ENCODE data around the gene SNRPA.

The SNRPA gene

DNA sequence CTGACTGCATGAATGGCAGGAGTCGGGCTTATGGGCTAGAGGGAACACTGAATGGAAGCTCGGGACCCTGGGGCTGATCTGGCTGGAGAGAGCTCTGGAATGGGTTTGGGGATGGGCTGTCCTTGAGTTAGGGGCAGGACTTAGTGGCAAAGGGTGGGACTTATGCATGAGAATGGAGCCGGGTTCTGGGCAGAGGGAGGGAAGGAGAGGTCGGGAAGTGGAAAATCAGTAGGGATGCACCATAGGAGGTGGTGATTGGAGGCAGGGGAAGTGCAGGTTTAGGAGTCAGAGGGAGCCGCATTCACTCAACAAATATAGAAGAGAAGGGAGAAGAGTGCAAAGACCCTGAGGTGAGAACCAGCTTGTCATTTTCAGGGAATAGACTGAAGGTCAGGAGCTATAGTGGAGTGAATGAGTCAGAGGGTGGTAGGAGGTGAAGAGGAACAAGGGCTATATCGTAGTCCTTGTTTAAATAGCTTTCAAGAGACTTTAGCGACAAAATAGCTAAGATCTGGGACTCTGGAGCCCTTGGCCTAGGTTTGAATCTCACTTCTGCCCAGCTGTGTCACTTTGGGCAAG, 27.8 kb downstream of the SNRPA start:
- H3K4me1 ChIP-seq (ENCODE audit: control insufficient read depth in 1 of 2, insufficient read depth in 2 of 2, low read length in 2 of 2): peaks cover 12 to 16% of the 10 kb centered on the region in 2 experiments
- peaks cover 2% of the 10 kb centered on the region for H3K79me2 ChIP-seq (ENCODE audit: control insufficient read depth, insufficient read depth, low read length, poor library complexity)
- no peak overlapping the region for H2BK5ac ChIP-seq (ENCODE audit: low read depth, low read length, poor library complexity)
- H3K23ac ChIP-seq (ENCODE audit: low read length): no peak overlapping the region
- peak overlapping the region; percentile 95 for H3K27ac ChIP-seq (ENCODE audit: low read depth, low read length)
- H3K4ac ChIP-seq (ENCODE audit: low read depth, low read length): no peak overlapping the region
- H3K9me3 ChIP-seq (ENCODE audit: insufficient read depth, low read depth, low read length): no peaks in the 10 kb centered on the region
- peak overlapping the region; percentile 71 for H3K4me2 ChIP-seq (ENCODE audit: low read length)
- no peak overlapping the region for H4K91ac ChIP-seq (ENCODE audit: low read depth, low read length)
- no peak overlapping the region for H3K18ac ChIP-seq (ENCODE audit: low read length)
- H3K27me3 ChIP-seq (ENCODE audit: insufficient read depth, low read length): no peaks in the 10 kb centered on the region
- peak overlapping the region; percentile 82 for H3K4me3 ChIP-seq (ENCODE audit: low read depth, low read length)
- no peak overlapping the region for H2AFZ ChIP-seq (ENCODE audit: insufficient read depth, low read length, poor library complexity)
- peak overlapping the region; percentile 96 for H4K8ac ChIP-seq (ENCODE audit: low read depth, low read length)
- H2AK5ac ChIP-seq (ENCODE audit: low read length): no peak overlapping the region
- no peak overlapping the region for H3K9ac ChIP-seq (ENCODE audit: low read length)
- peak in 1 of 2 donors; percentile 41 for DNase-seq
- H3K14ac ChIP-seq (ENCODE audit: low read length): no peak overlapping the region
- no peak overlapping the region for H2BK12ac ChIP-seq (ENCODE audit: low read length)
- H3K79me1 ChIP-seq (ENCODE audit: low read length): peaks cover 19% of the 10 kb centered on the region
- peaks cover 2 to 5% of the 10 kb centered on the region in 2 experiments for H3K36me3 ChIP-seq (ENCODE audit: control insufficient read depth in 1 of 2, insufficient read depth in 2 of 2, low read length in 2 of 2)
- WGBS (ENCODE audit: extremely low coverage, insufficient coverage, insufficient read length): no CpG with 5 or more reads among the region's 7 CpGs
- H2BK120ac ChIP-seq (ENCODE audit: insufficient read depth, low read length, poor library complexity): no peak overlapping the region
- peak overlapping the region; percentile 2 for H4K12ac ChIP-seq (ENCODE audit: low read depth, low read length)

GRCh38 chr19:40780582-40780981, 29.6 kb downstream of the SNRPA start:
- Histone ChIP-seq H3K79me2 (ENCODE audit: control insufficient read depth, insufficient read depth, low read length, poor library complexity) (peaks cover 2% of the 10 kb centered on the region), H2AFZ (ENCODE audit: insufficient read depth, low read length, poor library complexity) (no peak overlapping the region), H3K36me3 (ENCODE audit: control insufficient read depth in 1 of 2, insufficient read depth in 2 of 2, low read length in 2 of 2) (peaks cover 5 to 7% of the 10 kb centered on the region in 2 experiments), H2BK120ac (ENCODE audit: insufficient read depth, low read length, poor library complexity) (no peak overlapping the region), H3K9me3 (ENCODE audit: insufficient read depth, low read depth, low read length) (no peaks in the 10 kb centered on the region), H4K91ac (ENCODE audit: low read depth, low read length) (no peak overlapping the region), H3K79me1 (ENCODE audit: low read length) (peaks cover 15% of the 10 kb centered on the region), H3K4me2 (ENCODE audit: low read length) (no peak overlapping the region), H3K18ac (ENCODE audit: low read length) (no peak overlapping the region), H2BK12ac (ENCODE audit: low read length) (no peak overlapping the region), H3K23ac (ENCODE audit: low read length) (no peak overlapping the region), H2AK5ac (ENCODE audit: low read length) (no peak overlapping the region), H3K4me1 (ENCODE audit: control insufficient read depth in 1 of 2, insufficient read depth in 2 of 2, low read length in 2 of 2) (peaks cover 5 to 7% of the 10 kb centered on the region in 2 experiments), H4K12ac (ENCODE audit: low read depth, low read length) (no peak overlapping the region), H3K27me3 (ENCODE audit: insufficient read depth, low read length) (no peaks in the 10 kb centered on the region), H3K27ac (ENCODE audit: low read depth, low read length) (no peak overlapping the region), H3K14ac (ENCODE audit: low read length) (no peak overlapping the region), H2BK5ac (ENCODE audit: low read depth, low read length, poor library complexity) (no peak overlapping the region), H3K4ac (ENCODE audit: low read depth, low read length) (no peak overlapping the region), H4K8ac (ENCODE audit: low read depth, low read length) (no peak overlapping the region), H3K9ac (ENCODE audit: low read length) (no peak overlapping the region), H3K4me3 (ENCODE audit: low read depth, low read length) (no peak overlapping the region)
- DNase-seq: no peak
- no CpG with 5 or more reads among the region's 5 CpGs for WGBS (ENCODE audit: extremely low coverage, insufficient coverage, insufficient read length)

DNA sequence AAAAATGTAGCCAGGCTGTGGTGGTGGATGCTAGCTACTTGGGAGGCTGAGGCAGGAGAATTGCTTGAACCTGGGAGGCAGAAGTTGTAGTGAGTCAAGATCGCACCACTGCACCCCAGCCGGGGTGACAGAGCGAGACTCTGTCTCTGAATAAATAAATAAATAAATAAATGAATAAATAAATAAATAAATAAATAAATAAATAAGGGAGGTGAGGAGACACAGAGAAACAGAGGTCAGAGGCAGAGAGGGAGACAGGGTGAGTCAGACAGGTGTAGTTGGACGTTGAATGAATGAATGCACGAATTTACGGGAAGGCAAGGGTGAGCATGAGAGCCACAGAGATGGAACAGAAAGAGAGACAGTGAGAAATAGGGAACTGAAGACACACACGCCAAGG, 30.1 kb downstream of the SNRPA start:
- no peak overlapping the region for H4K12ac ChIP-seq (ENCODE audit: low read depth, low read length)
- H3K9ac ChIP-seq (ENCODE audit: low read length): no peak overlapping the region
- H3K4me1 ChIP-seq (ENCODE audit: control insufficient read depth in 1 of 2, insufficient read depth in 2 of 2, low read length in 2 of 2): peaks cover 4 to 5% of the 10 kb centered on the region in 2 experiments
- no peak for DNase-seq
- no peak overlapping the region for H3K4me3 ChIP-seq (ENCODE audit: low read depth, low read length)
- no peak overlapping the region for H3K4me2 ChIP-seq (ENCODE audit: low read length)
- no peak overlapping the region for H2BK12ac ChIP-seq (ENCODE audit: low read length)
- H3K14ac ChIP-seq (ENCODE audit: low read length): no peak overlapping the region
- H3K9me3 ChIP-seq (ENCODE audit: insufficient read depth, low read depth, low read length): no peaks in the 10 kb centered on the region
- H3K4ac ChIP-seq (ENCODE audit: low read depth, low read length): no peak overlapping the region
- H4K91ac ChIP-seq (ENCODE audit: low read depth, low read length): no peak overlapping the region
- no peak overlapping the region for H2AFZ ChIP-seq (ENCODE audit: insufficient read depth, low read length, poor library complexity)
- H3K18ac ChIP-seq (ENCODE audit: low read length): no peak overlapping the region
- H3K79me2 ChIP-seq (ENCODE audit: control insufficient read depth, insufficient read depth, low read length, poor library complexity): peaks cover 2% of the 10 kb centered on the region
- H3K27me3 ChIP-seq (ENCODE audit: insufficient read depth, low read length): no peaks in the 10 kb centered on the region
- H2BK120ac ChIP-seq (ENCODE audit: insufficient read depth, low read length, poor library complexity): no peak overlapping the region
- peaks cover 5 to 7% of the 10 kb centered on the region in 2 experiments for H3K36me3 ChIP-seq (ENCODE audit: control insufficient read depth in 1 of 2, insufficient read depth in 2 of 2, low read length in 2 of 2)
- H2BK5ac ChIP-seq (ENCODE audit: low read depth, low read length, poor library complexity): no peak overlapping the region
- no peak overlapping the region for H4K8ac ChIP-seq (ENCODE audit: low read depth, low read length)
- no peak overlapping the region for H3K23ac ChIP-seq (ENCODE audit: low read length)
- H2AK5ac ChIP-seq (ENCODE audit: low read length): no peak overlapping the region
- peaks cover 13% of the 10 kb centered on the region for H3K79me1 ChIP-seq (ENCODE audit: low read length)
- no CpG with 5 or more reads among the region's 7 CpGs for WGBS (ENCODE audit: extremely low coverage, insufficient coverage, insufficient read length)
- no peak overlapping the region for H3K27ac ChIP-seq (ENCODE audit: low read depth, low read length)

DNA sequence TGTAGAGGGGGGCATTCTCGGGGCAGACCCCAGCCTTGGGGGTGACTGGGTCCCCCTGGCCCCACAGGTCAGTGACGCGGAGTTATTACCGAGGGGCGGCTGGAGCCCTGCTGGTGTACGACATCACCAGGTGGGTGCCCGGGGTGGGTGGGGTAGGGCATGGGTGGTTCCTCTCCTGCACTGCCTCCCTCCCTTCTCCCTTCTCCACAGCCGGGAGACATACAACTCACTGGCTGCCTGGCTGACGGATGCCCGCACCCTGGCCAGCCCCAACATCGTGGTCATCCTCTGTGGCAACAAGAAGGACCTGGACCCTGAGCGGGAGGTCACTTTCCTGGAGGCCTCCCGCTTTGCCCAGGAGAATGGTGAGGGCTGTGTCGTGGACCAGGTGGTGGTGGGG, 32.7 kb downstream of the SNRPA start:
- Histone ChIP-seq H3K18ac (ENCODE audit: low read length) (no peak overlapping the region), H3K9me3 (ENCODE audit: insufficient read depth, low read depth, low read length) (no peaks in the 10 kb centered on the region), H2AFZ (ENCODE audit: insufficient read depth, low read length, poor library complexity) (no peak overlapping the region), H4K12ac (ENCODE audit: low read depth, low read length) (no peak overlapping the region), H3K4me1 (ENCODE audit: control insufficient read depth in 1 of 2, insufficient read depth in 2 of 2, low read length in 2 of 2) (no peaks in the 10 kb centered on the region), H3K14ac (ENCODE audit: low read length) (no peak overlapping the region), H2AK5ac (ENCODE audit: low read length) (no peak overlapping the region), H3K36me3 (ENCODE audit: control insufficient read depth in 1 of 2, insufficient read depth in 2 of 2, low read length in 2 of 2) (peaks cover 10 to 12% of the 10 kb centered on the region in 2 experiments), H3K79me1 (ENCODE audit: low read length) (peaks cover 2% of the 10 kb centered on the region), H3K4me3 (ENCODE audit: low read depth, low read length) (no peak overlapping the region), H3K4ac (ENCODE audit: low read depth, low read length) (no peak overlapping the region), H4K8ac (ENCODE audit: low read depth, low read length) (no peak overlapping the region), H2BK120ac (ENCODE audit: insufficient read depth, low read length, poor library complexity) (no peak overlapping the region), H3K27me3 (ENCODE audit: insufficient read depth, low read length) (no peaks in the 10 kb centered on the region), H3K4me2 (ENCODE audit: low read length) (no peak overlapping the region), H2BK12ac (ENCODE audit: low read length) (no peak overlapping the region), H3K79me2 (ENCODE audit: control insufficient read depth, insufficient read depth, low read length, poor library complexity) (no peaks in the 10 kb centered on the region), H3K23ac (ENCODE audit: low read length) (no peak overlapping the region), H2BK5ac (ENCODE audit: low read depth, low read length, poor library complexity) (no peak overlapping the region), H4K91ac (ENCODE audit: low read depth, low read length) (no peak overlapping the region), H3K27ac (ENCODE audit: low read depth, low read length) (no peak overlapping the region), H3K9ac (ENCODE audit: low read length) (no peak overlapping the region)
- WGBS (ENCODE audit: extremely low coverage, insufficient coverage, insufficient read length): no CpG with 5 or more reads among the region's 14 CpGs
- no peak for DNase-seq
